Stimulated activated CD4-positive, alpha-beta T cell treated with anti-CD3 and anti-CD28 coated beads, TNF-alpha, amount 100 ng/mL, for 48 hours (primary cell): ENCODE data around the gene RIMBP2.
"Not testable (repeated sequence)": the region's sequence is repeated elsewhere in the genome, so short reads cannot be mapped to it uniquely, and the experiment has no call there.

Experiments used
- DNase-seq, 3 donors: peaks; one replicate each; pipeline ENCODE4 v3.0.0-alpha.2; 2020; ENCODE audit warnings: low read depth in 3 of 3

Gene RIMBP2

GRCh38 chr12:130739571-130739970 lies 23.5 kb upstream of the RIMBP2 start:
- DNase-seq: no peak

GRCh38 chr12:130738403-130738802 lies 22.3 kb upstream of the RIMBP2 start:
- DNase-seq: not testable (repeated sequence)

- DNase-seq: no peak
Measured at GRCh38 chr12:130737731-130738130, 21.6 kb upstream of the RIMBP2 start.

GRCh38 chr12:130729344-130729743 lies 13.2 kb upstream of the RIMBP2 start:
- DNase-seq: no peak

- DNase-seq: no peak
Measured at GRCh38 chr12:130728158-130729058, 12.3 kb upstream of the RIMBP2 start.

GRCh38 chr12:130719263-130719859 lies 3.3 kb upstream of the RIMBP2 start:
- no peak for DNase-seq

GRCh38 chr12:130717752-130718151 lies 1.7 kb upstream of the RIMBP2 start:
- no peak for DNase-seq

- no peak for DNase-seq
Measured at GRCh38 chr12:130716969-130717366, 869 bp upstream of the RIMBP2 start.

GRCh38 chr12:130715150-130715997 lies 725 bp downstream of the RIMBP2 start:
- no peak for DNase-seq

GRCh38 chr12:130714591-130715149 lies 1.4 kb downstream of the RIMBP2 start:
- no peak for DNase-seq

- DNase-seq: no peak
Measured at GRCh38 chr12:130714091-130714590, 2.0 kb downstream of the RIMBP2 start.

GRCh38 chr12:130713581-130713991 lies 2.5 kb downstream of the RIMBP2 start:
- no peak for DNase-seq

- no peak for DNase-seq
Measured at GRCh38 chr12:130712346-130713065, 3.6 kb downstream of the RIMBP2 start.

GRCh38 chr12:130711756-130712155 lies 4.3 kb downstream of the RIMBP2 start:
- no peak for DNase-seq

GRCh38 chr12:130710733-130711080 lies 5.4 kb downstream of the RIMBP2 start:
- DNase-seq: no peak

- no peak for DNase-seq
Measured at GRCh38 chr12:130709971-130710732, 5.9 kb downstream of the RIMBP2 start.

- no peak for DNase-seq
Measured at GRCh38 chr12:130709151-130709970, 6.7 kb downstream of the RIMBP2 start.

GRCh38 chr12:130708648-130709047 lies 7.5 kb downstream of the RIMBP2 start:
- no peak for DNase-seq

- DNase-seq: no peak
Measured at GRCh38 chr12:130707571-130707891, 8.6 kb downstream of the RIMBP2 start.
